ENCODE results near the gene KIRREL3.

GRCh38 chr11:126819194-126819593 is 181.4 kb downstream of the KIRREL3 start:
- TF ChIP-seq CTCF (conservative IDR thresholded peaks at IDR 0.05) (no peak), EZH2 (IDR thresholded peaks at IDR 0.05; ENCODE audit: low read depth) (no peak)
